GM12874 (cell line): ENCODE results near the gene CARMIL1.

Experiments
- CTCF ChIP-seq: IDR thresholded peaks from 2 replicates; pipeline ENCODE4 v1.5.1; 2011; ENCODE audit warnings: low read depth, mild to moderate bottlenecking, control low read depth, low read length, moderate library complexity; ENCODE audit not compliant: insufficient read depth

The CARMIL1 gene

GRCh38 chr6:25371037-25371347 is 91.8 kb downstream of the CARMIL1 start:
- no peak for TF ChIP-seq CTCF

GRCh38 chr6:25375125-25375524 is 96.0 kb downstream of the CARMIL1 start:
- TF ChIP-seq CTCF = no peak

GRCh38 chr6:25377664-25378063 is 98.5 kb downstream of the CARMIL1 start:
- TF ChIP-seq CTCF = no peak

- no peak for TF ChIP-seq CTCF
These were observed 101.9 kb downstream of the CARMIL1 start for GRCh38 chr6:25381077-25381476.

GRCh38 chr6:25384234-25384633 is 105.1 kb downstream of the CARMIL1 start:
- no peak for TF ChIP-seq CTCF

- no peak for TF ChIP-seq CTCF
These were observed 105.8 kb downstream of the CARMIL1 start for GRCh38 chr6:25384967-25385366.

GRCh38 chr6:25387483-25387882 is 108.3 kb downstream of the CARMIL1 start:
- no peak for TF ChIP-seq CTCF

- TF ChIP-seq CTCF = no peak
These were observed 108.7 kb downstream of the CARMIL1 start for GRCh38 chr6:25387911-25388310.
